Kidney epithelial cell (primary cell): ENCODE data around the gene LYPD6B. TPM values are rescaled to one million over a fixed set of nuclear protein-coding genes. Genes with fewer than 3 reads are reported as not detected.

Experiments
- DNase-seq: peaks from one replicate; pipeline ENCODE4 v3.0.0-alpha.2; 2010; ENCODE audit warnings: low read depth
- H3K27me3 ChIP-seq: 2 replicates; pipeline ENCODE4 v1.6.0; 2011; ENCODE audit warnings: low read length; ENCODE audit not compliant: control insufficient read depth, insufficient read depth
- H3K36me3 ChIP-seq: 2 replicates; pipeline ENCODE4 v1.5.1; 2011; ENCODE audit warnings: low read length; ENCODE audit not compliant: control insufficient read depth, insufficient read depth
- H3K4me3 ChIP-seq: 2 replicates; pipeline ENCODE4 v1.5.1; 2011; ENCODE audit warnings: low read depth, mild to moderate bottlenecking, control low read depth, low read length
- total RNA-seq: library from RNA; depleted of rRNA; stranded (reverse); fragments of >200 nt; gene quantifications from 2 replicates; pipeline ENCODE4 v1.2.3, GENCODE V29; 2015
- TF ChIP-seq, protein P1 (sequence below): IDR thresholded peaks from 2 replicates; pipeline ENCODE4 v1.5.1; 2011; ENCODE audit warnings: mild to moderate bottlenecking, moderate library complexity, low read length, control low read depth, inconsistent platforms; ENCODE audit not compliant: insufficient read depth, poor library complexity, severe bottlenecking

LYPD6B gene
- total RNA-seq, 1 donor from 2014 or later = 5.3 TPM

- TF ChIP-seq, protein P1, sequence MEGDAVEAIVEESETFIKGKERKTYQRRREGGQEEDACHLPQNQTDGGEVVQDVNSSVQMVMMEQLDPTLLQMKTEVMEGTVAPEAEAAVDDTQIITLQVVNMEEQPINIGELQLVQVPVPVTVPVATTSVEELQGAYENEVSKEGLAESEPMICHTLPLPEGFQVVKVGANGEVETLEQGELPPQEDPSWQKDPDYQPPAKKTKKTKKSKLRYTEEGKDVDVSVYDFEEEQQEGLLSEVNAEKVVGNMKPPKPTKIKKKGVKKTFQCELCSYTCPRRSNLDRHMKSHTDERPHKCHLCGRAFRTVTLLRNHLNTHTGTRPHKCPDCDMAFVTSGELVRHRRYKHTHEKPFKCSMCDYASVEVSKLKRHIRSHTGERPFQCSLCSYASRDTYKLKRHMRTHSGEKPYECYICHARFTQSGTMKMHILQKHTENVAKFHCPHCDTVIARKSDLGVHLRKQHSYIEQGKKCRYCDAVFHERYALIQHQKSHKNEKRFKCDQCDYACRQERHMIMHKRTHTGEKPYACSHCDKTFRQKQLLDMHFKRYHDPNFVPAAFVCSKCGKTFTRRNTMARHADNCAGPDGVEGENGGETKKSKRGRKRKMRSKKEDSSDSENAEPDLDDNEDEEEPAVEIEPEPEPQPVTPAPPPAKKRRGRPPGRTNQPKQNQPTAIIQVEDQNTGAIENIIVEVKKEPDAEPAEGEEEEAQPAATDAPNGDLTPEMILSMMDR = no peak
- H3K36me3 ChIP-seq = no peaks in the 10 kb centered on the region
- DNase-seq = no peak
- no peaks in the 10 kb centered on the region for H3K27me3 ChIP-seq
- no peak overlapping the region for H3K4me3 ChIP-seq
These were observed 116.9 kb downstream of the LYPD6B start for GRCh38 chr2:149155196-149155969.

GRCh38 chr2:149155988-149156387 is 117.5 kb downstream of the LYPD6B start:
- no peak overlapping the region for H3K4me3 ChIP-seq
- H3K27me3 ChIP-seq = no peaks in the 10 kb centered on the region
- TF ChIP-seq, protein P1 = no peak
- no peaks in the 10 kb centered on the region for H3K36me3 ChIP-seq
- no peak for DNase-seq

DNA sequence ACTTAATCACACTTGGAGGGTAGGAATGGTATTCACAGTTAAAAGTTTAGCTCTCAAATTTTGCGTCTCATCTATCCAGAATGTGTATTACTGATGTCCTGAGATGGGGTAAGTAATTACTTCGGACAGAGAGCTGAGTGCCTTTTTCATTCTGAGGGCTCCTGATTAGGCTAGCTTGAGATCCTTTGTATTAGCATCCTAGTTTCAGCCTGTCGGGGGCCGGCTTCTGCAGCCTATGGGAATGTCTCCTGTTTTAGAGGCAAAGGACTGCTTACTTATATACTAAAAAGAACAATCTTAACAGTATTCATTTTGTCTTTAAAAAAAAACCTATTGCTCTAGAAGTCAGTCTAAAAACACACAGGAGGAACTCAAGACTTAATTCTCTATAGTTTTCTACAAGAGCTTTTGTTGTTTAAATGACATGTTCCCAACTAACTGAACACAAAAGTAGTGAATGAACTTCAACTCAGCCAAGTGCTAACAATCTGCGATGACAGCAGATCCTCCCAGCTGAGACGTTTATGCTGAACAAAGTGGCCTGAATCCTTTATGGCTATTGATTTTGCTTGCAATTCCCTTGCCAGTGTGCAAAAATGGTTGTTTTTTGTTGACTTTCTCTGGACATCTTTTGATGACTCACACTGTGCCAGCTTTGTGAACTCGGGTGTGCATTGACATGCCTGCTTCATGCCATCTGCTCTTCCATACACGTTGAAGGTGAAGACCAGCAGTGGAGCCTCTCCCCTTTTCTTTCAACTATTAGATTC is 118.7 kb downstream of the LYPD6B start:
- Histone ChIP-seq H3K27me3 (no peaks in the 10 kb centered on the region), H3K4me3 (no peak overlapping the region), H3K36me3 (no peaks in the 10 kb centered on the region)
- no peak for DNase-seq
- TF ChIP-seq, protein P1 = no peak

DNA sequence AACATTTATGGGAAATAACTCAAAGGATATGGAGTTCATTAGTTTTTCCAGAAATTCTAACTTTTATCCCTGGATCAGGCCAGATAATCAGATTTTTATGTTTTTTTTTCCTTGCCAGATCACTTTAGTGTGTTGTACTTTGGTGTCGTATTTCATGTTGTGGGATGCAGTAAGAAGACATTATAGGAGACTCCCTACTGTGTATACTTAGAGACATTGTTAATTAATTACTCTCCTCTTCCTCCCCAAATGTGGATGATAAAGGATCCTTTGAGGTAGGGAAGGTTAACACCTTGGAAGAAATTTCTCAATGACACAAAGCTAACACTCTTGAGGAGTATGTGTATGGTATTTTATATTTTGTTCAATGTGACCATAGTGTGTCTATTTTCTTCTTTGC is 120.5 kb downstream of the LYPD6B start:
- no peaks in the 10 kb centered on the region for H3K27me3 ChIP-seq
- no peaks in the 10 kb centered on the region for H3K36me3 ChIP-seq
- no peak for DNase-seq
- TF ChIP-seq, protein P1 = no peak
- H3K4me3 ChIP-seq = no peak overlapping the region

DNA sequence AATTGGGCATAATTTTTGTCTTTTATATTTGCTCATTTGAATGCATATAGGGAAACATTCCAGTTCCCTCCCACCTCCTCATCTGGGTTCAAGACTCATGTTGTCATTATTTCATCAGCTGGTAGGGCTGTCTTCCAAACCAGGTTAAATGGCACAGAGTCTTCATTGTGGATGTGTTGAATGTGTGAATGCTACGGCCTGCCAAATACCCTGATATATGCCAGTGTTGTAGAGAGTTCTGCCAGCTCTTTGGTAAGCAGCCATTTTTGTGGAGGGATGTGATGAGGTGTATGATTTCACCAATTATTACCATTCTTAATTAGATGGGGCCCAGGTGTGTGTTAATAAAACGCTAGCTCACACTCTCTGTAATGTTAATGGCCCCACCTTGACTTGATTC is 121.7 kb downstream of the LYPD6B start:
- TF ChIP-seq, protein P1 = no peak
- no peak for DNase-seq
- Histone ChIP-seq H3K27me3 (no peaks in the 10 kb centered on the region), H3K4me3 (no peak overlapping the region), H3K36me3 (no peaks in the 10 kb centered on the region)
